ENCODE results near the gene WDR73. TPM values are rescaled to one million over a fixed set of nuclear protein-coding genes. Genes with fewer than 3 reads are reported as not detected.

Gene WDR73
- total RNA-seq (2014; rRNA removed) (20.8 and 29.5 TPM in 2 replicates), Bru-seq, nascent RNA (percentile 82 among the genes with signal in this experiment), BruChase-seq, experiment 1, labeled RNA remaining after a 6-hour chase (percentile 80 among the genes with signal in this experiment), BruChase-seq, experiment 2, labeled RNA remaining after a 2-hour chase (percentile 82 among the genes with signal in this experiment)
- long read RNA-seq, full-length matches to known transcripts: 7 of 64 reads
- long read RNA-seq, partial matches to known transcripts: 10 of 64 reads
- long read RNA-seq, other reads (novel, unspliced or antisense): 47 of 64 reads

- BruUV-seq (replicated peaks): TSS peak; percentile 86
- no peaks in the 10 kb centered on the region for H3K9me3 ChIP-seq (ENCODE audit: low read length)
These were observed at the start of gene WDR73 for GRCh38 chr15:84653910-84654688. Gene WDR73 (minus strand): TSS chr15:84654283. CDS start chr15:84654274, 9 bp downstream.

GRCh38 chr15:84703808-84704207 is 49.7 kb upstream of the WDR73 start:
- H3K9ac ChIP-seq (ENCODE audit: low read length): no peak overlapping the region
- H3K9me2 ChIP-seq (replicated peaks; ENCODE audit: low read length): no peaks in the 10 kb centered on the region
- peaks cover 8% of the 10 kb centered on the region; the same call in 1 of the 2 replicates for H3K36me3 ChIP-seq (ENCODE audit: low read depth, low read length)
- peaks cover 14% of the 10 kb centered on the region; the same call in 1 of the 2 replicates for H4K20me1 ChIP-seq (ENCODE audit: low read length)
- H3K27ac ChIP-seq (ENCODE audit: low read length): no peak overlapping the region
- no peaks in the 10 kb centered on the region for H3K9me3 ChIP-seq (ENCODE audit: low read length)
- no peak overlapping the region for H3K4me3 ChIP-seq (ENCODE audit: low read length)
- no TSS peak for BruUV-seq (replicated peaks)
- no peaks in the 10 kb centered on the region for H3F3A ChIP-seq (ENCODE audit: low read length, unreplicated experiment)
- CTCF ChIA-PET: no interaction called here
- POLR2A ChIA-PET (ENCODE audit: unreplicated experiment): no interaction called here
- H3K4me1 ChIP-seq (ENCODE audit: insufficient read depth, low read length): no peaks in the 10 kb centered on the region
- TF ChIP-seq EZH2phosphoT487 (IDR thresholded peaks at IDR 0.05; ENCODE audit: borderline replicate concordance, low read length): no peak
- TF ChIP-seq CTCF (conservative IDR thresholded peaks at IDR 0.05; ENCODE audit: low read depth, low read length): no peak
- TF ChIP-seq EZH2 (IDR thresholded peaks at IDR 0.05; ENCODE audit: low read length, unreplicated experiment): no peak
- H3K4me2 ChIP-seq (ENCODE audit: low read length): no peak overlapping the region
- no peak for DNase-seq
- no peak overlapping the region for H2AFZ ChIP-seq (ENCODE audit: low read length)
- H3K79me2 ChIP-seq (ENCODE audit: low read length): peaks cover 99% of the 10 kb centered on the region
- intact Hi-C loops (cut with micrococcal nuclease): no loop called here
- no peak for ATAC-seq
- no peaks in the 10 kb centered on the region for H3K27me3 ChIP-seq (ENCODE audit: low read length)

More at GRCh38 chr15:84653910-84654688, at the start of gene WDR73:
- Histone ChIP-seq H3F3A (ENCODE audit: low read length, unreplicated experiment) (no peaks in the 10 kb centered on the region), H3K4me2 (ENCODE audit: low read length) (peak within 1 kb of the TSS; percentile 98), H3K79me2 (ENCODE audit: low read length) (peaks cover 34% of the 10 kb centered on the region), H3K9me2 (replicated peaks; ENCODE audit: low read length) (no peaks in the 10 kb centered on the region), H3K27me3 (ENCODE audit: low read length) (no peaks in the 10 kb centered on the region), H2AFZ (ENCODE audit: low read length) (peak within 1 kb of the TSS; percentile 88), H3K4me1 (ENCODE audit: insufficient read depth, low read length) (peaks cover 34% of the 10 kb centered on the region), H3K9ac (ENCODE audit: low read length) (peak within 1 kb of the TSS; percentile 96), H3K36me3 (ENCODE audit: low read depth, low read length) (peaks cover 16% of the 10 kb centered on the region; the same call in 1 of the 2 replicates), H3K4me3 (ENCODE audit: low read length) (peak within 1 kb of the TSS; percentile 91), H3K27ac (ENCODE audit: low read length) (peak within 1 kb of the TSS; percentile 59), H4K20me1 (ENCODE audit: low read length) (no peaks in the 10 kb centered on the region)
- POLR2A ChIA-PET (ENCODE audit: unreplicated experiment): interaction anchor here (0.6 to 0.9 kb wide), 3 partner anchors 41 to 274 kb away, joined by 3 to 20 read pairs (median 3); no protein-coding TSS in a partner anchor
- ATAC-seq (peak; percentile 84), DNase-seq (peak; percentile 93)
- CTCF ChIA-PET: no interaction called here
- TF ChIP-seq EZH2 (IDR thresholded peaks at IDR 0.05; ENCODE audit: low read length, unreplicated experiment) (no peak), EZH2phosphoT487 (IDR thresholded peaks at IDR 0.05; ENCODE audit: borderline replicate concordance, low read length) (no peak), CTCF (conservative IDR thresholded peaks at IDR 0.05; ENCODE audit: low read depth, low read length) (no peak)
- intact Hi-C loops (cut with micrococcal nuclease): loop anchor here (1.0 kb wide), 1 partner anchor 94 kb away; the partner anchor contains the start of gene ZNF592

Data from PC-3 (cell line).